GM19099 (cell line): ENCODE measurements around the gene PRKCI.

ENCODE experiments used
- POLR2A ChIP-seq: IDR thresholded peaks from 3 replicates; pipeline ENCODE4 v1.6.1; 2011; ENCODE audit warnings: low read depth; ENCODE audit not compliant: insufficient read length; ENCODE audit errors: extremely low read depth

PRKCI gene

DNA sequence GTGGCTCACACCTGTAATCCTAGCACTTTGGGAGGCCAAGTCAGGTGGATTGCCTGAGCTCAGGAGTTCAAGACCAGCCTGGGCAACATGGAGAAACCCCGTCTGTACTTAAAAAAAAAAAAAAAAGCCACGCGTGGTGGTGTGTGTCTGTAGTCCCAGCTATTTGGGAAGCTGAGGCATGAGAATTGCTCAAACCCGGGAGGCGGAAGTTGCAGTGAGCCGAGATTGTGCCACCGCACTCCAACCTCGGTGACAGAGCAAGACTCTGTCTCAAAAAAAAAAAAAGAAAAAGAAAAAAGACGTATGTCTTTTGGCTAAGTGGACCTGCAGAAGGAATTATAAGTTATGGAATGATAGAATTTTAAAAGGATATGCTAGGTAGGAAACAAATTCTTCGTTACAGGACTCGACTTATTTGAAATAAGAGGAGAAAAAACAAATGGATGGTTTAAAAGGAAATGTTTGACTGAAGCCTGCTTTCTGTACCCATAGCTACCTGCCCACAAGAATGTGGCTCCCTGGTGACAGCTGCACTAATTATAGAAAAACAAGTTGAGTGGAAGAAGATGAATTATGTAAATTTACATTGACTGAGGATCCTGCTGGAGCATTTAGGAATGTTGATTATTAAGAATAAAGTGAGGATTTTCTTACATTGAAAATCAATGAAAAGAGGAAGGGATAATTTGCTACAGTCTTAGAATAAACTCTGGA lies 99.3 kb downstream of the PRKCI start:
- TF ChIP-seq POLR2A = no peak

DNA sequence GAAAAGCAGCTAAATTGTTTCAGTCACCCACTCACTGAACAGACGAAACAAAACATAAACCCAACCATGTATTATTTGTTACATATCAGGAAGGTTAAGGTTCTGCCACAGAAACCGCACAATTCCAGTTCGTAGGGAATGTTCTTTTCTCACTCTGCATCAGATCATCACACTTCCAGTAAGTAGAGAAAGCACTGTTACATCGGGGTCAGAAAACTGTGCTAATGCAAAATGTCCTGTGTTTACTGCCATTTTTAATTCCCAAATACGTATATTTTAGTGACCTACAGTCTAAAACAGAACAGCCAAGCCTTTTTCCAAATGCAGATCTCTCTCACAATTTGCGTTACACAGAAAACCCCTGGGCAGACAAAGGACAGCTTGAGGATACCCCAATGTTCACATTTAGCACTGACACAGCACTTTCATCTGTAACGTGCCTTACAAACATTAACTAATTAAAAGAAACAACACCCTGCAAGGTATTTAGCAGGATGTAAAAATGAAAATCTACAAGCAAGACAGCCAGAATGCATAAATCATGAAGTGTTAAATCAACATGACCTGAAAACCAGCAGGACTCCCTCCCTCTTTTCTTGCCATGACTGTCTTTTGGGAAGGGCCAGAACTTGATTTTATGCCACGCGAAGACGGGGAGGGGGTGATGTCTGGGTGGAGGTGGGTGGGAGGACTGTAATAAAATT lies 100.5 kb downstream of the PRKCI start:
- no peak for TF ChIP-seq POLR2A

DNA sequence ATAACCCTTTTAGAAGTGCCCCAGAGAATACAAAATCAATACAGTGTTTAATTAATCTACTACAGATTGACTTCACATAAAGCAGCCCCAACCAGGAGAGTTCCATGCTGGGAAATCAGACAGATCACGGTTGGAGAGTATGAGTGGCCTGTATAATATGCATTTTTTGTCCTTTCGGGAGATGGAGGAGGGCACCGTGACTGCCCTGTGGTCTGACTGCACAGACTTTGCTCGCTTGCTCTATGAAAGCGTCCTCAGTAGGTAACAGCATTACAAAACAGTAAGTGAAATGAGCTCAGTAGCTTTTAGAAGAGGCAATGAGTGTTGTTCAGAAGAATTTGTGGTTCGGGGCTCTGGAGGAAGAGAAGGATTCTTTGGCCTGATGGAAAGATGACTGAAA lies 101.1 kb downstream of the PRKCI start:
- TF ChIP-seq POLR2A = no peak

DNA sequence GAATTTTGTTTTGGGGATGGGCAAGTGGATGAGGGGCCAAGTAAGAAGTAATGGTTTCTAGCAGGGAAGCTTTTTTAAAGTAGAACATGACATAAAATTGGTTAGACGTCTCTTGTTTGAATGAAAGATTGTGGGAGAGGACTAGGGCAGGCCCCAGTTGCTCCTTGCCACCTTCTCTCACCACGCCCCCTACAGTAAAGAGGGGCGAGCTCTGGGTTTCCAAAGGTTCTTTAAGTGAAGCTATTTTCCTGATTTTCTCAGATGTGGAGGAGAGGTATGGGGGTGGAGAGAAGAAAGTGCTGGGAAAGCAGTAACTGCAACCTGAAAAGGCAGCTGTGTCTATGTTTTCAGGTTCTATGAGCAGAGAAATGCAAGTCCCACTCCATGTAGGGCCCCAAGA lies 102.7 kb downstream of the PRKCI start:
- TF ChIP-seq POLR2A = no peak

DNA sequence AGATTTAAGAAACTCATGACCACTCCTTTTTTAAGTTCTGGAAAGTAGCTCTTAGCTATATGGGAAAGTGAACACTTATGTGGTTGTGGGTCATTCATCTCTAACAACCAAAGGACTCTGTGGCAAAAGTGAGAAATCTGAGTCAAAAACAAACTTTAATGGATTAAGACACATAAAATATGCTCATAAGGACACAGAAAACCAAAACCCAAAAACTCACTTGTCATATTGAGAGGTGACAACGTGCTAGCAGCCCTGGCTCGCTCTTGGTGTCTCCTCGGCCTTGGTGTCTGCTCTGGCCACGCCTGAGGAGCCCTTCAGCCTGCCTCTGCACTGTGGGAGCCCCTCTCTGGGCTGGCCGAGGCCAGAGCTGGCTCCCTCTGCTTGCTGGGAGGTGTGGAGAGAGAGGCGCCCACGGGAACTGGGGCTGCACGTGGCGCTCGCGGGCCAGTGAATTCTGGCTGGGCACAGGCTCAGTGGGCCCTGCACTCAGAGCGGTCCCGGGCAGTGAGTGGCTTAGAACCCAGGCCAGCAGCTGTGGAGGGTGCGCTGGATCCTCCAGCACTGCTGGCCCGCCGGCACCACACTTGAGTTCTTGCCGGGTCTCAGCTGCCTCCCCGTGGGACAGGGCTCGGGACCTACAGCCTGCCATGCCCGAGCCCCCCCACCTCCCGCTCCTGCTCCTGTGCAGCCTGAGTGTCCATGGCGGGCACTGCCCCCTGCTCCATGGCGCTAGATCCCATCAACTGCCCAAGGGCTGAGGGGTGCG lies 105.0 kb downstream of the PRKCI start:
- no peak for TF ChIP-seq POLR2A

DNA sequence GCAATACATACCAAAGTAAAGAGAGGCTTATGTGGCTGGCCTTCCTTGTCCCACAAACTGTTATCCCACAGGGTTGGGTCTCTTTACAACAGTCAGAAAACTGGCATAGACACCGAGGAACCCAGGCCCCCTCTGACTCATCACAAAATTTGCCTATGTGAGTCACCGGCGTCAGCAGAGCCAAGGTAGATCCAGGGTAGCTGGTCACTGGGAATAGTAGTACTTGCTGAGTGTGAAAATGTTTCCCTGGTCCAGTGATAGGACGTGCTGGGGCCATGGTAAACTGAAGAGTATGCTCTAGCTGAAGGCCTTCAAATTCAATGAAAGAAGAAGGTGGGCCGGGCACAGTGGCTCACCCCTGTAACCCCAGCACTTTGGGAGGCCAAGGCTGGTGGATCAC lies 108.1 kb downstream of the PRKCI start:
- no peak for TF ChIP-seq POLR2A

DNA sequence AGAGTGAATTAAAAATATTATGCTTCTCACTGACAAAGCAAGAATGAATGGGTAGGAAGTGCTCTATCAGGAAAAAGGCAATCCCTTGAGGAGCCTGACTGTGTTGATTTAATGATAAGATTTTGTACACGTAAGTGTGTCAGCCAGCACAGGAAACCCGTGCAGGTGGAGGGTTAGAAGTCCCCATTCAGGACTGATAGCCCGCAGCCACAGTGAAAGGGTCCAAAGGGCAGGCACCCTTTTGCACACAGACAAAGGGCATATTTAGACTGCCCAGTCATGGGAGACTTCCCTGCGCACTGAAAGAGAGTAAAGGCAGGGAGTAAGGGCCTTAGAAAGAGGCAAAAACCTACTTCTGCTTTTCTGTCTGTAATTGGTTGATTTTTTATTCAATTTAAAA lies 108.9 kb downstream of the PRKCI start:
- no peak for TF ChIP-seq POLR2A

DNA sequence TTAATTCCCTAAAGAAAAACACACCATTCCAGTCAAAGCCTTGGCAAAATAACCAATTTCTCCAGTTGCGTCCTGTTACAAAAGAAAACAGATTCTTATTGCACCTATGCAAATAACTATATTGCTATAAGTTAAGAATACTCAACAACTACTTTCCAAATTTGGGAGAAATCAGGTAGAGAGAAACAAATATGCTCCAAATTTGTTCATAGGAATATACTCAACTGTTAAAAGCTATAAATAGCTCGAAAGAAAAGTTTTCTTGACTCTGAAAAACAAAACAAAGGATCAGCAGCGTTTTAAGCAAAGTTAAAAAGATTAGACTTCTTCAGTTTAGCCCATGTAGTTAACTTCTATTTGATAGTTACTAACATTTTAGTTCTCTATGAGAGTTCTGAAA lies 115.2 kb downstream of the PRKCI start:
- TF ChIP-seq POLR2A = no peak

DNA sequence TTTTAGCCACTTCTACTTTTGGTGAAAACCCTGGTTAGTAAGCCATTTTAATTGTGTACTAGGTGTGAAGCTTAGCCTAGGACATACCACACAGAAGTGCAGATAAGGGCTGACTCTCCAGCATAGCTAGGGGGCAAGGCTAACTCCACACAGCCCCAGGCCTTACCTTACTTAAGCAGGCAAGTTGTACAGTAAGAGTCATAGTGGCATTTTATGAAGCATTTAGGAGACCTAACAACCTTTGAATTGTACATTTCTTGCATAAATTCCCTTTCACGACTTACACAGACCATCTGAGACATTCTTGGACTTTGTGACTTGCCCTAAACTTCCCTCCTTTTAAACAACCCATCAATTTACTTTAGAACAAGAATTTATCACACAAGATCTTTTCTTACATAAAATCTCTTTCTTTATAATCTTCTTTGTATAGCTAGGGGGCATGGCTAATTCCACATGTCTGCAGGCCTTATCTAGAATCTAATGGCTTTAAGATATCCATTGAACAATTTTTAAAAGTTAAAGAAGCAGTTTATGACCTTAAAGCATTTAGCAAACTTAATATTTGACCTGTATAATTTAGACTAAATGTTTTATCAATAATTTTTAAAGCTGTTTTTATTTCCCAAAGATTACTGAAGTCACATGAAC lies 116.6 kb downstream of the PRKCI start:
- no peak for TF ChIP-seq POLR2A

DNA sequence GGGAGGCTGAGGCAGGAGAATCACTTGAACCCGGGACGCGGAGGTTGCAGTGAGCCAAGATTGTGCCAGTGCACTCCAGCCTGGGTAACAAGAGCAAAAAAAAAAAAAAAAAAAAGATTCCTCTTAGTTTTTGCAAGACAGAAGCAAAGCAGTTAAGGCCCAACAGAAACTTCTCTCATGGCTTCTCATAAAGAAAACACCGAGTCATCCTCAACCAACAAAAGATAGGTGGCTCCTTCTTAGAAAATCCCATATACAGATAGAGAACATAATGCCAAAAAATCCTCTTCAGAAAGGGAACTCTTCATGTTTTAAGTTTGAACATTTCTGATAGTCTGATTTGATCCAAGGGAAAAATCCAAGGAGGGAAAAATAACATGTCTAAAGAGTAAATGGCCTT lies 122.7 kb downstream of the PRKCI start:
- TF ChIP-seq POLR2A = no peak

DNA sequence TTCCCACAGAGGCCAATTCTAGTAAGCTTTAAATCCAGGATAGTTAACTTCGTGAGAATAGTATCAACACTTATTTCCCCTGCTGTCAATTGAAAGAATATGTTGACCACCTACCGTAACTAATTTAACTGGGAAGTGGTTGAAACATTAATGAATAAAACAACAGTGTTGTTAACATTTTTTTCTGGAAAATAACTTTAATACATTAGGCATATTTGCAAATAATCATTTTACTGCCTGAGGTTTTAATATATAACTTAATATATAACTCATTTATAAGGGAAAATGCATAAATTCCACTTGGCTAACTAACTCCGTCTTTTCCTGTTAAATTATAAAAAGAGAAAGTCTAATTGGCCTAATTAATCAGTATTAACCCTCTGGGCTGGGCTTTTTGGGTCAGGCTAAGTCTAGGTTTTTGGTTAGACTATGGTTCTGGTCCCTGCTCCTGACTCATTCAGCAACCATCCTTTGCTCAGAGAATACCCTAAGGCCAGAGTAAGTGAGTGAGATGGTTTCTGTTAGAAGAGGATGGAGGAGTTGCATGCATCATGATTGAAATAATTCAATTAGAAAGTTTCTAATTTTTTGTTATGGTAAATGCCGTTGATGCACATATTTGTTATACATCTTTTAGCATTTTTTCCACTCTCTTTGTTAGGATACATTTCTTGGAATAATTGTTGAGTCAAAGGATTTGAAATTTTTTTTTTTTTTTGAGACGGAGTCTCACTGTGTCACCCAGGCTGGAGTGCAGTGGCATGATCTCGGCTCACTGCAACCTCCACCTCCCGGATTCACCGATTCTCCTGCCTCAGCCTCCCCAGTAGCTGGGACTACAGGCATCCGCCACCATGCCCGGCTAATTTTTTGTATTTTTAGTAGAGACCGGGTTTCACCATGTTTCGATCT lies 124.5 kb downstream of the PRKCI start:
- TF ChIP-seq POLR2A = no peak

DNA sequence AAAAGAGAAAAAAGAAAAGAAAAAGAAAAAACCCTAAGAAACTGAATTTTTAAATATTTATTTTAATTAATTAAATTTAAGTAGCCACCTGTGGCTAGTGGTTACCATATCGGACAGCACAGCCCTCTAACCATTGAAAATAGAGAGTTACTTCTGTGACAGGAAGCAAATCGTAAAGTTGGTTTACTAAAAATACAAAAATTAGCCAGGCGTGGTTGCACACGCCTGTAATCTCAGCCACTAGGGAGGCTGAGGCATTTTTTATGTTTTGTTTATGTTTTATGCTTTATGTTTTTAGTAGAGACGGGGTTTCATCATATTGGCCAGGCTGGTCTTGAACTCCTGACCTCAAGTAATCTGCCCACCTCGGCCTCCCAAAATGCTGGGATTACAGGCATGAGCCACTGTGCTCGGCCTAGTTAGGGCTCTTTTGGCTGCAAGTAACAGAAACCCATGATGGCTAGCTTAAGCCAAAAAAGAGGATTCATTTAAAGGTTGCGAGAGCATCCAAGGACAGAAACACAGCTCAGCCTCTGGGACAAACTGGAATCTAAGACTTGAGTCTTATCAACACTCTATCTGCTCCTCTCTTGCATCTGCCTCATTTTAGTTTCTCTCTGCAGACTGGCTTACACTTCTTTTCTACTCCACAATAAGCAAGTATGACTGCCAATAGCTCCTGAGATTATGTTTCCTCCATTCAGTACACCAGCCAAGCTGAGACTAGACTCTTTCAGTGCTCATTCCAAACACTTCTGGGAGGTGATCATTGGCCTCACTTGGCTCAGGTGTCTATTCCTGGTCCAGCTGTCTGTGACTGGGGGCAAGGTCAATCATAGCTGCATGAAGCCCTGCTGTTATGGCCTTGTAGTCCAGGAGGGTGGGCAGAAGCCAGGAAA lies 128.5 kb downstream of the PRKCI start:
- TF ChIP-seq POLR2A = no peak

DNA sequence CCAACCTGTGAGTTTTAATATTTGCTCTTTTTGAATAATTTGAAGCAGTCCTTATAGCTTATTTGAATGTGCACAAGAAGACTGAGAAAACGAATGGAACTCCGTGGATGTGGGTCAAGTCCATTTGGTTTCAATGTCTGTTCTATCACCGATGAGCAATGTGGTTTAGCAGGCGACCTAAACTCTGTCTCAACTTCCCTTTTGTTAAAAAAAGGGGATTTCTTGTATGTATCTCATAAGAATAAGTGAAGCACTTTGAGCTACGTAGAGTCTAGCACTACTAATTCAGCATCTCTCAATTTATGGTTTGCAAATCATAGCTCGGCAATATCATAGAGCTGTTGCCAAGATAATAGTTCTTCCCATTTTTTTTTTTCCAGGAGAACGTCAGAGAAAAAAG lies 130.7 kb downstream of the PRKCI start:
- no peak for TF ChIP-seq POLR2A
